ENCODE results near the gene NEK10. TPM values are rescaled to one million over a fixed set of nuclear protein-coding genes. Genes with fewer than 3 reads are reported as not detected.

The NEK10 gene
- total RNA-seq, 1 experiment from 2014 or later = 0.34 TPM

DNA sequence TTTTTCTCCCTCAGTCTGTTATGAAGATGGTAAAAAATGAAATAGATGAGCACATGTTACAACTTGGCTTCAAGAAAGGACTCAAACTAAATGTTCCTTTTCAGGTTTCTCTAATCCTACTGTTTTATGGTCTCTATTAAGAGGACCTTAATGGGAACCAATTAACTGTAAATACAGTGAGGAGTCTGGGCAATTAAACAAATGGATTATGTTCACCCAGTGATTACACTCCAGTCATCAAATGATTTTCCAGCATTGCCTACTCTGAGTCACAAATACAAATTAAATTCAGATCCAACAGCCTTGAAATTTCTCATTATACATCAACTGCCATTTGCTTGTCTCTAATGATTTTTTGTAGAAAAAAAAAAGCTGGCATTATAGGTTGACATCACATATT lies 129.2 kb downstream of the NEK10 start:
- Histone ChIP-seq H3K4me3 (ENCODE audit: low read depth, low read length, poor library complexity, severe bottlenecking) (no peak overlapping the region), H3K27ac (ENCODE audit: low read depth, low read length, poor library complexity, severe bottlenecking) (no peak overlapping the region), H3K4me1 (ENCODE audit: insufficient read depth, low read length, poor library complexity, severe bottlenecking) (no peaks in the 10 kb centered on the region), H3K36me3 (ENCODE audit: insufficient read depth, low read length, poor library complexity, severe bottlenecking) (no peaks in the 10 kb centered on the region), H3K9me3 (ENCODE audit: low read depth, low read length, poor library complexity, severe bottlenecking) (peaks cover 8% of the 10 kb centered on the region), H3K27me3 (replicated peaks; ENCODE audit: insufficient read depth, low read depth, low read length, poor library complexity) (no peaks in the 10 kb centered on the region)
- no peak for DNase-seq (ENCODE audit: low spot score)
- intact Hi-C loops (cut with micrococcal nuclease; ENCODE audit: unreplicated experiment) = no loop called here
- ChIA-PET CTCF (no interaction called here), POLR2A (ENCODE audit: low non-redundant PET) (no interaction called here)
- TF ChIP-seq, protein P1, sequence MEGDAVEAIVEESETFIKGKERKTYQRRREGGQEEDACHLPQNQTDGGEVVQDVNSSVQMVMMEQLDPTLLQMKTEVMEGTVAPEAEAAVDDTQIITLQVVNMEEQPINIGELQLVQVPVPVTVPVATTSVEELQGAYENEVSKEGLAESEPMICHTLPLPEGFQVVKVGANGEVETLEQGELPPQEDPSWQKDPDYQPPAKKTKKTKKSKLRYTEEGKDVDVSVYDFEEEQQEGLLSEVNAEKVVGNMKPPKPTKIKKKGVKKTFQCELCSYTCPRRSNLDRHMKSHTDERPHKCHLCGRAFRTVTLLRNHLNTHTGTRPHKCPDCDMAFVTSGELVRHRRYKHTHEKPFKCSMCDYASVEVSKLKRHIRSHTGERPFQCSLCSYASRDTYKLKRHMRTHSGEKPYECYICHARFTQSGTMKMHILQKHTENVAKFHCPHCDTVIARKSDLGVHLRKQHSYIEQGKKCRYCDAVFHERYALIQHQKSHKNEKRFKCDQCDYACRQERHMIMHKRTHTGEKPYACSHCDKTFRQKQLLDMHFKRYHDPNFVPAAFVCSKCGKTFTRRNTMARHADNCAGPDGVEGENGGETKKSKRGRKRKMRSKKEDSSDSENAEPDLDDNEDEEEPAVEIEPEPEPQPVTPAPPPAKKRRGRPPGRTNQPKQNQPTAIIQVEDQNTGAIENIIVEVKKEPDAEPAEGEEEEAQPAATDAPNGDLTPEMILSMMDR (conservative IDR thresholded peaks at IDR 0.05; ENCODE audit: low read depth, low read length) = no peak
- no peak for TF ChIP-seq EZH2 (IDR thresholded peaks at IDR 0.05; ENCODE audit: borderline replicate concordance, low read depth, low read length, poor library complexity, severe bottlenecking)
- BruUV-seq (replicated peaks) = no TSS peak

DNA sequence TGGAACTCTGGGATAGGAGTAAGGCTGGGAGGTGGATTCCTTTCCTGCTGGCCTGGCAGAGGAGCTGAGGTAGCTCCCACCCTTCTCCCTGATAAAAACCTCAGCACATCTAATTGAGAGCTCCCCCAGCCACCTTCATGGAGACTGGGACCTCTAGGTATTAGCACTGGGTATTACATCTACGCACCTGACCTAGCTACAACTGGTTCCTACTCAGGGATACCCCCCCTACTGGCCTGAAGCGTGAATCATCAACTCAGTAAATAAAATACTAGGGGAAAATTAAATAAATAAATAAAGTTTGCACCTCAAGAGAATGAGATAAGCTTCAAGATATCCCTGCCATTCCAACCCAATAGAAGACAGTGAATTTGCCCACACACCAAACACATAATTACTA lies 140.4 kb downstream of the NEK10 start:
- intact Hi-C loops (cut with micrococcal nuclease; ENCODE audit: unreplicated experiment) = no loop called here
- Histone ChIP-seq H3K27ac (ENCODE audit: low read depth, low read length, poor library complexity, severe bottlenecking) (no peak overlapping the region), H3K9me3 (ENCODE audit: low read depth, low read length, poor library complexity, severe bottlenecking) (no peaks in the 10 kb centered on the region), H3K4me1 (ENCODE audit: insufficient read depth, low read length, poor library complexity, severe bottlenecking) (no peaks in the 10 kb centered on the region), H3K36me3 (ENCODE audit: insufficient read depth, low read length, poor library complexity, severe bottlenecking) (no peaks in the 10 kb centered on the region), H3K4me3 (ENCODE audit: low read depth, low read length, poor library complexity, severe bottlenecking) (no peak overlapping the region), H3K27me3 (replicated peaks; ENCODE audit: insufficient read depth, low read depth, low read length, poor library complexity) (no peaks in the 10 kb centered on the region)
- ChIA-PET POLR2A (ENCODE audit: low non-redundant PET) (no interaction called here), CTCF (no interaction called here)
- no TSS peak for BruUV-seq (replicated peaks)
- DNase-seq (ENCODE audit: low spot score) = no peak
- TF ChIP-seq, protein P1 (conservative IDR thresholded peaks at IDR 0.05; ENCODE audit: low read depth, low read length) = no peak
- TF ChIP-seq EZH2 (IDR thresholded peaks at IDR 0.05; ENCODE audit: borderline replicate concordance, low read depth, low read length, poor library complexity, severe bottlenecking) = no peak

DNA sequence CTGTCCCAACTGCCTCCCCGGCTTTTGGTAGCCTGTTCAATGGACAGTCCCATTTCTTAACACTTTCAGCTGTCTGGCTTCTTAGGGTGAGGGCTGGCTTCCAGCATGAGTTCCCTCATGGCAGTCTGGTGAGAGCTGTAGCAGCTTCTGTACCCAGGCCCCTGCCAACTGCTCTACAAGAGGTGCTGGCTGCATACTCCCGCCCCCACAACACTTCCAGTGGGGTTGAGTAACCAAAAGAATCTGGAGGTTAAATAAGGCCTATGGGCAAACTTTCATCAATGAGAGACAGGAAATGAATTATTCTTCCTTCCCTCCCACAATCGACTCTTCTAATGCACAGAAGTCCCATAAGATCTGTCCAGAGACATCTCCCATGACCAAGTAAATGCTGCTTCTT lies 145.0 kb downstream of the NEK10 start:
- no peaks in the 10 kb centered on the region for H3K9me3 ChIP-seq (ENCODE audit: low read depth, low read length, poor library complexity, severe bottlenecking)
- POLR2A ChIA-PET (ENCODE audit: low non-redundant PET) = no interaction called here
- no peaks in the 10 kb centered on the region for H3K27me3 ChIP-seq (replicated peaks; ENCODE audit: insufficient read depth, low read depth, low read length, poor library complexity)
- intact Hi-C loops (cut with micrococcal nuclease; ENCODE audit: unreplicated experiment) = no loop called here
- TF ChIP-seq, protein P1 (conservative IDR thresholded peaks at IDR 0.05; ENCODE audit: low read depth, low read length) = no peak
- TF ChIP-seq EZH2 (IDR thresholded peaks at IDR 0.05; ENCODE audit: borderline replicate concordance, low read depth, low read length, poor library complexity, severe bottlenecking) = no peak
- no peak overlapping the region for H3K27ac ChIP-seq (ENCODE audit: low read depth, low read length, poor library complexity, severe bottlenecking)
- no peaks in the 10 kb centered on the region for H3K36me3 ChIP-seq (ENCODE audit: insufficient read depth, low read length, poor library complexity, severe bottlenecking)
- DNase-seq (ENCODE audit: low spot score) = no peak
- H3K4me1 ChIP-seq (ENCODE audit: insufficient read depth, low read length, poor library complexity, severe bottlenecking) = no peaks in the 10 kb centered on the region
- no TSS peak for BruUV-seq (replicated peaks)
- H3K4me3 ChIP-seq (ENCODE audit: low read depth, low read length, poor library complexity, severe bottlenecking) = no peak overlapping the region
- CTCF ChIA-PET = interaction anchor here (1.0 kb wide), 1 partner anchor 90 kb away, joined by 3 read pairs; no protein-coding TSS in a partner anchor
